GM12875 (cell line): Measurements from ENCODE around the gene UNC13B.
"Not testable (repeated sequence)": the region's sequence is repeated elsewhere in the genome, so short reads cannot be mapped to it uniquely, and the experiment has no call there.

Source experiments
- H3K4me3 ChIP-seq: one replicate; pipeline ENCODE4 v1.5.1; 2011; ENCODE audit warnings: low read depth, low read length, control low read depth
- CTCF ChIP-seq: IDR thresholded peaks from 2 replicates; pipeline ENCODE4 v1.5.1; 2011; ENCODE audit warnings: low read depth, mild to moderate bottlenecking, control low read depth, inconsistent platforms, low read length, moderate library complexity, borderline replicate concordance; ENCODE audit not compliant: insufficient read depth

Gene UNC13B

GRCh38 chr9:35152926-35153325 is 8.9 kb upstream of the UNC13B start:
- no peak overlapping the region for H3K4me3 ChIP-seq
- no peak for TF ChIP-seq CTCF

GRCh38 chr9:35156781-35157180 is 5.0 kb upstream of the UNC13B start:
- H3K4me3 ChIP-seq, result no peak overlapping the region
- TF ChIP-seq CTCF, result no peak

- H3K4me3 ChIP-seq, result not testable (repeated sequence)
Measured at GRCh38 chr9:35157836-35158235, 4.0 kb upstream of the UNC13B start.

- no peak for TF ChIP-seq CTCF
- H3K4me3 ChIP-seq, result no peak overlapping the region
Measured at GRCh38 chr9:35158501-35159280, 3.1 kb upstream of the UNC13B start.

GRCh38 chr9:35162605-35163315 is 951 bp downstream of the UNC13B start:
- no peak overlapping the region for H3K4me3 ChIP-seq
- TF ChIP-seq CTCF, result no peak

- no peak overlapping the region for H3K4me3 ChIP-seq
- TF ChIP-seq CTCF, result no peak
Measured at GRCh38 chr9:35163413-35163812, 1.6 kb downstream of the UNC13B start.

DNA sequence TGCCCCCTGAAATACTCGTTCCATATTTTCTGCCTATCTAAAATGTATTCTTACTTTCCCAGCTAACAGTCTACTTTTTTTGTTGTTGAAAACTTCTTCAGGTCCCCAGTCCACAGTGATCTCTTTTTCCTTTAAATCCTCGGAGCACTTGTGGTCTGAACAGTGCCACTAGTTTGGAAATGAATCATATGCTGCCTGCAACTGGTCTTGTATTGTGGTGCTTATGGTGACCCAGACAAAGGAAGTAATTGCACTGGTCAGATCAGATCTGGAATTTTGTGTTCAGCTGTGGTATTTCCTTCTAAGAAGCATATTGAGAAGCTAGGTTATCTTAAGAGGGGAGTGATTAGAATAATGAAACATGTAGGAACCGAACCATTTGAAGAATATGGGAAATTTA is 2.9 kb downstream of the UNC13B start:
- H3K4me3 ChIP-seq, result no peak overlapping the region
- TF ChIP-seq CTCF, result no peak

DNA sequence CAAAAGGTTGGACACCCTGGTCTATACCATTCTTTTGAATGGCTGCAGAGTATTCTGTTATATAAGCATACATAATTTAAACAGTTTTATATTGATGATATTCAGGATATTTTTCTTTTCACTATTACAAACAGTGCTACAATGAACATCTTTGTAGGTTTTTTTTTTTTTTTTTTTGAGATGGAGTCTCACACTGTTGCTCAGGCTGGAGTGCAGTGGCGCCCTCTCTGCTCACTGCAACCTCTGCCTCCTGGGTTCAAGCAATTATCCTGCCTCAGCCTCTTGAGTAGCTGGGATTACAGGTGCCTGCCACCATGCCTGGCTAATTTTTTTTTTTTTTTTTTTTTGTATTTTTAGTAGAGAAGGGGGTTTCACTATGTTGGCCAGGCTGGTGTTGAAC is 5.6 kb downstream of the UNC13B start:
- not testable (repeated sequence) for H3K4me3 ChIP-seq
